GM18517 (cell line): ENCODE data around the gene MYPN.

Experiments
- ATAC-seq: cut with Tn5 transposase; IDR thresholded peaks from one replicate; pipeline ENCODE4 v1.9.1; 2021; ENCODE audit warnings: mild to moderate bottlenecking, moderate library complexity; ENCODE audit not compliant: unreplicated experiment

The MYPN gene

GRCh38 chr10:68088740-68089139 is 20.5 kb upstream of the MYPN start:
- ATAC-seq = no peak

- ATAC-seq = no peak
Measured at GRCh38 chr10:68090586-68090985, 18.7 kb upstream of the MYPN start.

- ATAC-seq = no peak
Measured at GRCh38 chr10:68092512-68092911, 16.8 kb upstream of the MYPN start.

GRCh38 chr10:68095153-68095552 is 14.1 kb upstream of the MYPN start:
- no peak for ATAC-seq

GRCh38 chr10:68096913-68097516 is 12.3 kb upstream of the MYPN start:
- ATAC-seq = no peak

- no peak for ATAC-seq
Measured at GRCh38 chr10:68099736-68100135, 9.6 kb upstream of the MYPN start.

- ATAC-seq = no peak
Measured at GRCh38 chr10:68101066-68101465, 8.2 kb upstream of the MYPN start.

- ATAC-seq = no peak
Measured at GRCh38 chr10:68103261-68103878, 5.9 kb upstream of the MYPN start.

- no peak for ATAC-seq
Measured at GRCh38 chr10:68103901-68104300, 5.4 kb upstream of the MYPN start.

- no peak for ATAC-seq
Measured at GRCh38 chr10:68105820-68106219, 3.5 kb upstream of the MYPN start.

- ATAC-seq = no peak
Measured at GRCh38 chr10:68106656-68107055, 2.6 kb upstream of the MYPN start.

GRCh38 chr10:68107651-68108050 is 1.6 kb upstream of the MYPN start:
- no peak for ATAC-seq

- ATAC-seq = no peak
Measured at GRCh38 chr10:68108051-68108450, 1.2 kb upstream of the MYPN start.

- ATAC-seq = no peak
Measured at GRCh38 chr10:68108653-68109052, 635 bp upstream of the MYPN start.

GRCh38 chr10:68110027-68110426 is 739 bp downstream of the MYPN start:
- no peak for ATAC-seq

- no peak for ATAC-seq
Measured at GRCh38 chr10:68111584-68111983, 2.3 kb downstream of the MYPN start.

GRCh38 chr10:68112837-68113236 is 3.5 kb downstream of the MYPN start:
- ATAC-seq = no peak

GRCh38 chr10:68118657-68119056 is 9.4 kb downstream of the MYPN start:
- ATAC-seq = no peak

GRCh38 chr10:68121020-68121743 is 11.9 kb downstream of the MYPN start:
- no peak for ATAC-seq

GRCh38 chr10:68121852-68122251 is 12.6 kb downstream of the MYPN start:
- no peak for ATAC-seq

- no peak for ATAC-seq
Measured at GRCh38 chr10:68124718-68125117, 15.4 kb downstream of the MYPN start.

- ATAC-seq = no peak
Measured at GRCh38 chr10:68125772-68126171, 16.5 kb downstream of the MYPN start.
